Measurements from ENCODE around the gene CLCF1.

DNA sequence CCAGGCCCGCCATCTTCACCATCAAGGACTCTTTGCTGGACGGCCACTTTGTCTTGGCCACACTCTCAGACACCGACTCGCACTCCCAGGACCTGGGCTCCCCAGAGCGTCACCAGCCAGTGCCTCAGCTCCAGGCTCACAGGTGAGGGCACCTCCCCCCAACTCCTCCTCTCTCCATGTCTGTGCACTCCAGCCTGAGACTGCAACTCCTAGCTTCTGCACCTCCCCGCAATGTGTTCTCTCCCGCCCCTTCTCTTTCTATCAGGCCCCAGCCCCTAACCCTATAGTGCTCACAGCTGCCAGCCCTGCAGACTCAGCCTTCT is 22.8 kb upstream of the CLCF1 start:
- TF ChIP-seq EZH2 (IDR thresholded peaks at IDR 0.05; ENCODE audit: borderline replicate concordance, low read length) (no peak), CTCF (IDR thresholded peaks at IDR 0.05; ENCODE audit: low read length) (no peak)

All from OCI-LY1 (cell line).